Stimulated activated CD4-positive, alpha-beta T cell treated with anti-CD3 and anti-CD28 coated beads, Interleukin-1b, Interleukin-23, amount 100 ng/mL, for 4 hours (primary cell): ENCODE data around the gene STPG2.
"Not testable (repeated sequence)": the region's sequence is repeated elsewhere in the genome, so short reads cannot be mapped to it uniquely, and the experiment has no call there.

ENCODE experiments used
- DNase-seq, 2 donors: peaks; one replicate each; pipeline ENCODE4 v3.0.0-alpha.2; 2020; ENCODE audit warnings: low read depth in 2 of 2

STPG2 gene

GRCh38 chr4:97639961-97640360 lies 503.3 kb downstream of the STPG2 start:
- no peak for DNase-seq

GRCh38 chr4:97633831-97634230 lies 509.4 kb downstream of the STPG2 start:
- DNase-seq: not testable (repeated sequence)

GRCh38 chr4:97627750-97628149 lies 515.5 kb downstream of the STPG2 start:
- no peak for DNase-seq

GRCh38 chr4:97624204-97624603 lies 519.1 kb downstream of the STPG2 start:
- DNase-seq: no peak

GRCh38 chr4:97605932-97606331 lies 537.3 kb downstream of the STPG2 start:
- no peak for DNase-seq

GRCh38 chr4:97593248-97593647 lies 550.0 kb downstream of the STPG2 start:
- no peak for DNase-seq

- DNase-seq: no peak
Measured at GRCh38 chr4:97590266-97590665, 553.0 kb downstream of the STPG2 start.

GRCh38 chr4:97589481-97590196 lies 553.6 kb downstream of the STPG2 start:
- no peak for DNase-seq

- no peak for DNase-seq
Measured at GRCh38 chr4:97587912-97588311, 555.4 kb downstream of the STPG2 start.

GRCh38 chr4:97585274-97585673 lies 558.0 kb downstream of the STPG2 start:
- DNase-seq: no peak

- no peak for DNase-seq
Measured at GRCh38 chr4:97582890-97583289, 560.4 kb downstream of the STPG2 start.

GRCh38 chr4:97577004-97577403 lies 566.3 kb downstream of the STPG2 start:
- DNase-seq: no peak

GRCh38 chr4:97560009-97560408 lies 583.3 kb downstream of the STPG2 start:
- no peak for DNase-seq

GRCh38 chr4:97558204-97558778 lies 585.0 kb downstream of the STPG2 start:
- DNase-seq: no peak

GRCh38 chr4:97550637-97551036 lies 592.6 kb downstream of the STPG2 start:
- not testable (repeated sequence) for DNase-seq

- no peak for DNase-seq
Measured at GRCh38 chr4:97548943-97549583, 594.2 kb downstream of the STPG2 start.

GRCh38 chr4:97548186-97548585 lies 595.1 kb downstream of the STPG2 start:
- DNase-seq: no peak

GRCh38 chr4:97531351-97531750 lies 611.9 kb downstream of the STPG2 start:
- no peak for DNase-seq

- no peak for DNase-seq
Measured at GRCh38 chr4:97530676-97531075, 612.6 kb downstream of the STPG2 start.

- DNase-seq: no peak
Measured at GRCh38 chr4:97525236-97525635, 618.0 kb downstream of the STPG2 start.

GRCh38 chr4:97517939-97518338 lies 625.3 kb downstream of the STPG2 start:
- no peak for DNase-seq

GRCh38 chr4:97513917-97514316 lies 629.4 kb downstream of the STPG2 start:
- DNase-seq: no peak
